ENCODE results near the gene TMEM258.

DNA sequence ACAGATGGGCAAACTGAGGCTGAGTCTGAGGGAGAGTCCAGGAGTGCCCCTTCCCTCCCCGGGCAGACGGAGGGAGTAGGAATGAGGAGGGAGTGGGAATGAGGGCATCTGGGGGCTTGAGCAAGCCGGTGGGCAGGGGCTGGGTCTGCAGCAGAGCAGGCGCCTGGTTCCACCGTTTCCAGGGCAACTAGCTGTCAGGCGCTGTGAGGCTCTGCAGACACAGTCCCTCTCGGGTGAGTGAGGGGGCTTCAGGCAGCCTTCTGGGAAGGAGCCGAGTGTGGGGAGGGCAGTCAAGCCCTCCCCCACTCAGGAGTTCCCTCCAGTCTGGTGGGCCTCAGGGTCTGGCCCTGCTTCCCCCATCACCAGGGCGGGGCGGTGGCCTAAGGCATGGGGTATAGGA lies 19.0 kb downstream of the TMEM258 start:
- no peak for TF ChIP-seq POLR2A (IDR thresholded peaks at IDR 0.05)
- TF ChIP-seq, protein P1, sequence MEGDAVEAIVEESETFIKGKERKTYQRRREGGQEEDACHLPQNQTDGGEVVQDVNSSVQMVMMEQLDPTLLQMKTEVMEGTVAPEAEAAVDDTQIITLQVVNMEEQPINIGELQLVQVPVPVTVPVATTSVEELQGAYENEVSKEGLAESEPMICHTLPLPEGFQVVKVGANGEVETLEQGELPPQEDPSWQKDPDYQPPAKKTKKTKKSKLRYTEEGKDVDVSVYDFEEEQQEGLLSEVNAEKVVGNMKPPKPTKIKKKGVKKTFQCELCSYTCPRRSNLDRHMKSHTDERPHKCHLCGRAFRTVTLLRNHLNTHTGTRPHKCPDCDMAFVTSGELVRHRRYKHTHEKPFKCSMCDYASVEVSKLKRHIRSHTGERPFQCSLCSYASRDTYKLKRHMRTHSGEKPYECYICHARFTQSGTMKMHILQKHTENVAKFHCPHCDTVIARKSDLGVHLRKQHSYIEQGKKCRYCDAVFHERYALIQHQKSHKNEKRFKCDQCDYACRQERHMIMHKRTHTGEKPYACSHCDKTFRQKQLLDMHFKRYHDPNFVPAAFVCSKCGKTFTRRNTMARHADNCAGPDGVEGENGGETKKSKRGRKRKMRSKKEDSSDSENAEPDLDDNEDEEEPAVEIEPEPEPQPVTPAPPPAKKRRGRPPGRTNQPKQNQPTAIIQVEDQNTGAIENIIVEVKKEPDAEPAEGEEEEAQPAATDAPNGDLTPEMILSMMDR (IDR thresholded peaks at IDR 0.05), result no peak

Data from body of pancreas (tissue), 4 donors.